IMR-90 (cell line): ENCODE measurements around the gene L3MBTL2. TPM values are rescaled to one million over a fixed set of nuclear protein-coding genes. Genes with fewer than 3 reads are reported as not detected.

Source experiments
- ATAC-seq: fragments of 200-7000 bp; cut with Tn5 transposase; 2 replicates; pipeline ENCODE4 v1.9.1; 2020; ENCODE audit warnings: low read depth, mild to moderate bottlenecking, moderate library complexity
- BruUV-seq: library from RNA; stranded (reverse); fragments of 400-500 nt; replicated peaks from 2 replicates; lab custom pipeline; 2021; lab: Mats Ljungman, UMichigan
- CTCF ChIA-PET: fragments of 300-600 bp; formaldehyde crosslinking; extraction: SDS; loops from one replicate; lab custom pipeline; 2021; ENCODE audit warnings: antibody characterized with exemption; lab: Yijun Ruan, JAX
- POLR2A ChIA-PET: fragments of 300-600 bp; sonication (Branson Sonifier 250); formaldehyde crosslinking; loops from one replicate; lab custom pipeline; 2022; ENCODE audit warnings: antibody characterized with exemption; ENCODE audit not compliant: unreplicated experiment; lab: Charles Lee
- DNase-seq: peaks from one replicate; pipeline ENCODE4 v3.0.0; 2013
- H2AFZ ChIP-seq: replicated peaks from 2 replicates; pipeline ENCODE3; 2013; ENCODE audit warnings: low read length, mild to moderate bottlenecking; ENCODE audit not compliant: poor library complexity
- H2AK5ac ChIP-seq: 2 replicates; pipeline ENCODE4 v1.6.1; 2013; ENCODE audit warnings: low read depth, low read length, inconsistent platforms
- H2AK9ac ChIP-seq: replicated peaks from 2 replicates; pipeline ENCODE3; 2013; ENCODE audit warnings: mild to moderate bottlenecking, low read depth, low read length, moderate library complexity; ENCODE audit not compliant: poor library complexity
- H2BK120ac ChIP-seq: 2 replicates; pipeline ENCODE4 v1.6.1; 2013; ENCODE audit warnings: low read depth, low read length, inconsistent platforms
- H2BK15ac ChIP-seq: 3 replicates; pipeline ENCODE4 v1.6.1; 2013; ENCODE audit warnings: low read depth, low read length, inconsistent platforms
- H2BK20ac ChIP-seq: 2 replicates; pipeline ENCODE4 v1.6.1; 2013; ENCODE audit warnings: low read depth, mild to moderate bottlenecking, inconsistent platforms, low read length, moderate library complexity
- H2BK5ac ChIP-seq: 2 replicates; pipeline ENCODE4 v1.6.1; 2013; ENCODE audit warnings: mild to moderate bottlenecking, low read depth, low read length, inconsistent platforms; ENCODE audit not compliant: poor library complexity, severe bottlenecking
- H3K14ac ChIP-seq: replicated peaks from 2 replicates; pipeline ENCODE4 v1.6.1; 2013; ENCODE audit warnings: low read depth, low read length, inconsistent platforms
- H3K18ac ChIP-seq: 2 replicates; pipeline ENCODE4 v1.6.1; 2013; ENCODE audit warnings: low read depth, low read length, control low read depth
- H3K23ac ChIP-seq: 2 replicates; pipeline ENCODE4 v1.6.1; 2013; ENCODE audit warnings: low read depth, low read length, inconsistent platforms
- H3K27ac ChIP-seq: 2 replicates; pipeline ENCODE4 v1.5.1; 2013; ENCODE audit warnings: mild to moderate bottlenecking, control low read depth, low read length; ENCODE audit not compliant: insufficient read depth
- H3K27me3 ChIP-seq: 2 replicates; pipeline ENCODE4 v1.6.1; 2013; ENCODE audit warnings: low read length; ENCODE audit not compliant: control insufficient read depth, insufficient read depth
- H3K36me3 ChIP-seq: 2 replicates; pipeline ENCODE4 v1.6.1; 2013; ENCODE audit warnings: low read length, mixed read lengths; ENCODE audit not compliant: control insufficient read depth, insufficient read depth
- H3K4ac ChIP-seq: 2 replicates; pipeline ENCODE4 v1.6.1; 2013; ENCODE audit warnings: low read depth, low read length, inconsistent platforms
- H3K4me1 ChIP-seq: 2 replicates; pipeline ENCODE4 v1.6.1; 2013; ENCODE audit warnings: low read length, mixed read lengths; ENCODE audit not compliant: control insufficient read depth, insufficient read depth
- H3K4me2 ChIP-seq: 2 replicates; pipeline ENCODE4 v1.6.1; 2013; ENCODE audit warnings: low read depth, mild to moderate bottlenecking, control low read depth, low read length, moderate library complexity
- H3K4me3 ChIP-seq: 2 replicates; pipeline ENCODE4 v1.5.1; 2013; ENCODE audit warnings: low read depth, mild to moderate bottlenecking, control low read depth, low read length, moderate library complexity; ENCODE audit not compliant: insufficient read depth
- H3K56ac ChIP-seq: 2 replicates; pipeline ENCODE4 v1.6.1; 2013; ENCODE audit warnings: low read length, inconsistent platforms; ENCODE audit not compliant: insufficient read depth; ENCODE audit errors: extremely low read depth
- H3K79me1 ChIP-seq, 2 experiments: 2 replicates each; pipeline ENCODE4 v1.6.1; 2013; ENCODE audit warnings: low read length in 2 of 2, inconsistent platforms in 1 of 2, low read depth in 1 of 2
- H3K9ac ChIP-seq: 2 replicates; pipeline ENCODE4 v1.6.1; 2013; ENCODE audit warnings: low read depth, low read length, control low read depth
- H3K9me1 ChIP-seq: 2 replicates; pipeline ENCODE4 v1.6.1; 2013; ENCODE audit warnings: low read length, inconsistent platforms; ENCODE audit not compliant: insufficient read depth
- H3K9me3 ChIP-seq: 2 replicates; pipeline ENCODE4 v1.6.1; 2013; ENCODE audit warnings: low read length; ENCODE audit not compliant: control insufficient read depth, insufficient read depth
- H4K20me1 ChIP-seq: 2 replicates; pipeline ENCODE4 v1.6.1; 2013; ENCODE audit warnings: low read length, inconsistent platforms; ENCODE audit not compliant: insufficient read depth
- H4K5ac ChIP-seq: 2 replicates; pipeline ENCODE4 v1.6.1; 2013; ENCODE audit warnings: mild to moderate bottlenecking, low read depth, low read length, control low read depth
- H4K8ac ChIP-seq, 2 experiments: 2 replicates each; pipeline ENCODE4 v1.6.1; 2013; ENCODE audit warnings: low read depth in 2 of 2, low read length in 2 of 2, control low read depth in 1 of 2, inconsistent platforms in 1 of 2
- H4K91ac ChIP-seq: 2 replicates; pipeline ENCODE4 v1.6.1; 2013; ENCODE audit warnings: low read depth, low read length, inconsistent platforms; ENCODE audit not compliant: insufficient read depth
- MAFK ChIP-seq: IDR thresholded peaks from 2 replicates; pipeline ENCODE4 v1.6.1; 2012; ENCODE audit warnings: low read depth, low read length, improper control_type of control experiment
- RFX5 ChIP-seq: IDR thresholded peaks from 2 replicates; pipeline ENCODE4 v1.8.0; 2012; ENCODE audit warnings: low read depth, mild to moderate bottlenecking, low read length, moderate library complexity
- WGBS, 2 experiments: methylation state at CpG; one replicate each; pipeline versions ENCODE4 v1.1.5 to v1.1.7; 2013; ENCODE audit warnings: missing lambda C conversion rate in 2 of 2; ENCODE audit not compliant: insufficient read length in 1 of 2; ENCODE audit errors: extremely low coverage in 2 of 2; 5-methylcytosine and 5-hydroxymethylcytosine counted together
- dilution Hi-C: fragments of 300-500 bp; cut with HindIII; formaldehyde crosslinking; loops from one replicate; pipeline ENCODE4 v1.14.3; 2018; ENCODE audit warnings: low sequenced_read_pairs; ENCODE audit not compliant: unreplicated experiment
- in situ Hi-C: fragments of 300-500 bp; cut with MboI; formaldehyde crosslinking; loops from 3 replicates; pipeline ENCODE4 v1.14.3; 2019; ENCODE audit warnings: low sequenced_read_pairs, inconsistent platforms, mixed read lengths
- intact Hi-C: fragments of 100-400 bp; cut with micrococcal nuclease; formaldehyde crosslinking; loops from 2 replicates; pipeline ENCODE4 v1.10.0; 2022
- polyA plus RNA-seq, 3 experiments: library from polyadenylated mRNA; depleted of rRNA; stranded (reverse); fragments of >200 nt; gene quantifications; 2 replicates each; pipeline ENCODE4 v1.2.3, GENCODE V29; 2012; ENCODE audit warnings: low replicate concordance in 1 of 3
- total RNA-seq: library from RNA; depleted of rRNA; stranded (reverse); fragments of >200 nt; gene quantifications from 2 replicates; pipeline ENCODE4 v1.2.3, GENCODE V29; 2012
- TF ChIP-seq, protein P1 (sequence below): fragments of 150-350 bp; IDR thresholded peaks from 2 replicates; pipeline ENCODE4 v1.6.1; 2016; ENCODE audit warnings: low read depth, mild to moderate bottlenecking, low read length, moderate library complexity, borderline replicate concordance
- TF ChIP-seq, protein P2 (sequence below): fragments of 150-350 bp; IDR thresholded peaks from 2 replicates; pipeline ENCODE4 v1.6.1; 2017; ENCODE audit warnings: mild to moderate bottlenecking, antibody characterized with exemption, low read length, low read depth

L3MBTL2 gene
- total and polyA plus RNA-seq, 2 of the 4 experiments (the other 2 are of a cell fraction) = 20.6 to 25.1 TPM

DNA sequence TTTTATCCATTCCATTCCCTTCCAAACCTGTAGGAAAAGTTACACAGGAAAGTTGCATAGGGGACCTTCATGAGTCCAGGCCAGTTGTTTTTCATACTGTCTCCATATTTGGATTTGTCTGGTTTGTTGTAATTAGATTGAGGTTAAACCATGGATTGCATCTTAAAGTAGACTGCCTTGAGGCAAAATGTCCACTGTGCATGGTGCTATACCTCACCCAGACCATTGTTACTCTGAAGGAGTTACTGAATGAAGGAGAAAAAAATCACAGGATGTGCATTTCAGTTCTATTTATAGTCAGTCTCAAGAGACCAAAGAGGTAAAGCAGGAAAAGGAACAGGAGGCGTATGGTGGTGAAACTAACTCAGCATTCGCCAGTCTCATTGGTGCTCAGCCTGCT, 29.6 kb upstream of the L3MBTL2 start:
- Histone ChIP-seq H2AFZ (no peak overlapping the region), H2AK9ac (no peak overlapping the region), H3K4ac (no peak overlapping the region), H4K8ac (no peak overlapping the region), H2BK120ac (no peak overlapping the region), H2BK20ac (no peak overlapping the region), H3K18ac (no peak overlapping the region), H3K4me2 (no peak overlapping the region), H3K79me1 (peaks cover 4 to 23% of the 10 kb centered on the region in 2 experiments; a peak in 3 of 4 replicates), H3K9ac (no peak overlapping the region), H3K14ac (no peak overlapping the region), H3K27ac (no peak overlapping the region), H4K91ac (no peak overlapping the region), H3K9me3 (no peaks in the 10 kb centered on the region), H2AK5ac (no peak overlapping the region), H2BK15ac (no peak overlapping the region), H4K5ac (no peak overlapping the region), H3K4me3 (no peak overlapping the region), H3K4me1 (no peaks in the 10 kb centered on the region), H3K36me3 (peaks cover 67% of the 10 kb centered on the region), H3K27me3 (no peaks in the 10 kb centered on the region), H3K9me1 (0 out of 2 replicates have a peak, but pooled peaks cover 3% of the 10 kb centered on the region), H3K56ac (no peak overlapping the region), H4K20me1 (peaks cover 10% of the 10 kb centered on the region; the same call in 1 of the 2 replicates), H3K23ac (no peak overlapping the region), H2BK5ac (no peak overlapping the region)
- ATAC-seq = no peak
- CTCF ChIA-PET = no interaction called here
- dilution Hi-C loops = no loop called here
- in situ Hi-C loops = no loop called here
- intact Hi-C loops = no loop called here
- BruUV-seq = no TSS peak
- POLR2A ChIA-PET = no interaction called here
- TF ChIP-seq, protein P1, sequence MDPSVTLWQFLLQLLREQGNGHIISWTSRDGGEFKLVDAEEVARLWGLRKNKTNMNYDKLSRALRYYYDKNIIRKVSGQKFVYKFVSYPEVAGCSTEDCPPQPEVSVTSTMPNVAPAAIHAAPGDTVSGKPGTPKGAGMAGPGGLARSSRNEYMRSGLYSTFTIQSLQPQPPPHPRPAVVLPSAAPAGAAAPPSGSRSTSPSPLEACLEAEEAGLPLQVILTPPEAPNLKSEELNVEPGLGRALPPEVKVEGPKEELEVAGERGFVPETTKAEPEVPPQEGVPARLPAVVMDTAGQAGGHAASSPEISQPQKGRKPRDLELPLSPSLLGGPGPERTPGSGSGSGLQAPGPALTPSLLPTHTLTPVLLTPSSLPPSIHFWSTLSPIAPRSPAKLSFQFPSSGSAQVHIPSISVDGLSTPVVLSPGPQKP = no peak
- TF ChIP-seq MAFK = no peak
- TF ChIP-seq, protein P2, sequence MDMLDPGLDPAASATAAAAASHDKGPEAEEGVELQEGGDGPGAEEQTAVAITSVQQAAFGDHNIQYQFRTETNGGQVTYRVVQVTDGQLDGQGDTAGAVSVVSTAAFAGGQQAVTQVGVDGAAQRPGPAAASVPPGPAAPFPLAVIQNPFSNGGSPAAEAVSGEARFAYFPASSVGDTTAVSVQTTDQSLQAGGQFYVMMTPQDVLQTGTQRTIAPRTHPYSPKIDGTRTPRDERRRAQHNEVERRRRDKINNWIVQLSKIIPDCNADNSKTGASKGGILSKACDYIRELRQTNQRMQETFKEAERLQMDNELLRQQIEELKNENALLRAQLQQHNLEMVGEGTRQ = no peak
- TF ChIP-seq RFX5 = no peak
- WGBS, 2 experiments = no CpG with 5 or more reads among the region's 2 CpGs
- no peak for DNase-seq
